ENCODE measurements around the gene TBC1D21. TPM values are rescaled to one million over a fixed set of nuclear protein-coding genes. Genes with fewer than 3 reads are reported as not detected.

Gene TBC1D21
- not detected for total RNA-seq
- polyA plus RNA-seq: not detected
- long read RNA-seq, donor 1: 0 reads
- long read RNA-seq, donor 2: 0 reads
- long read RNA-seq, donor 3: 0 reads

GRCh38 chr15:73873456-73873855 lies at the start of gene TBC1D21:
Gene TBC1D21, plus strand, starts transcription at chr15:73873564. Its CDS starts 146 bp downstream, at chr15:73873710.
- DNase-seq: no peak
- Histone ChIP-seq H3K27ac (no peak within 1 kb of the TSS), H3K9me3 (peaks cover 0 to 4% (median 0%) of the 10 kb centered on the region in 11 donors), H3K27me3 (peaks cover 0 to 12% (median 0%) of the 10 kb centered on the region in 7 donors), H3K4me1 (peaks cover 5 to 23% (median 20%) of the 10 kb centered on the region in 9 donors), H3K36me3 (no peaks in the 10 kb centered on the region), H3K4me3 (no peak within 1 kb of the TSS)
- ATAC-seq: no peak
- 73 to 77% methylated on average over 5 of the region's 5 CpGs for WGBS, 2 donors
- intact Hi-C loops (cut with DNase I): loop anchor here in 5 of 10 donors (2.0 to 5.0 kb wide), 3 partner anchors 34 to 89 kb away; no protein-coding TSS in a partner anchor
- TF ChIP-seq CTCF (IDR thresholded peaks at IDR 0.05): no peak

- WGBS, 2 donors: 63 to 69% methylated on average over 3 of the region's 3 CpGs
- no peak for DNase-seq
Observed at GRCh38 chr15:73826711-73827251, 46.6 kb upstream of the TBC1D21 start.

GRCh38 chr15:73829523-73829922 lies 43.8 kb upstream of the TBC1D21 start:
- ATAC-seq (no peak), DNase-seq (no peak)
- no peak for TF ChIP-seq CTCF (IDR thresholded peaks at IDR 0.05)
- no peak overlapping the region for H3K4me3 ChIP-seq
- no peak overlapping the region for H3K27ac ChIP-seq
- no peaks in the 10 kb centered on the region for H3K4me1 ChIP-seq
- H3K36me3 ChIP-seq: no peaks in the 10 kb centered on the region
- H3K27me3 ChIP-seq: peaks cover 0 to 6% (median 0%) of the 10 kb centered on the region in 7 donors
- intact Hi-C loops (cut with DNase I): no loop called here
- WGBS, 2 donors: 54 to 59% methylated on average over 2 of the region's 2 CpGs
- H3K9me3 ChIP-seq: no peaks in the 10 kb centered on the region

More at GRCh38 chr15:73826711-73827251, 46.6 kb upstream of the TBC1D21 start:
- H3K4me3 ChIP-seq: no peak overlapping the region
- peaks cover 0 to 6% (median 0%) of the 10 kb centered on the region in 7 donors for H3K27me3 ChIP-seq
- H3K4me1 ChIP-seq: no peaks in the 10 kb centered on the region
- H3K9me3 ChIP-seq: no peaks in the 10 kb centered on the region
- H3K36me3 ChIP-seq: no peaks in the 10 kb centered on the region
- no peak for TF ChIP-seq CTCF (IDR thresholded peaks at IDR 0.05)
- no peak overlapping the region for H3K27ac ChIP-seq
- no peak for ATAC-seq
- intact Hi-C loops (cut with DNase I): no loop called here

GRCh38 chr15:73832657-73833056 lies 40.7 kb upstream of the TBC1D21 start:
- ATAC-seq (peak in 2 of 8 donors; percentile 26 to 57), DNase-seq (no peak)
- H3K27ac ChIP-seq: no peak overlapping the region
- intact Hi-C loops (cut with DNase I): no loop called here
- 21 to 26% methylated on average over 1 of the region's 1 CpG for WGBS, 2 donors
- H3K9me3 ChIP-seq: no peaks in the 10 kb centered on the region
- TF ChIP-seq CTCF (IDR thresholded peaks at IDR 0.05): no peak
- no peaks in the 10 kb centered on the region for H3K36me3 ChIP-seq
- H3K4me3 ChIP-seq: no peak overlapping the region
- H3K27me3 ChIP-seq: peaks cover 0 to 6% (median 0%) of the 10 kb centered on the region in 7 donors
- H3K4me1 ChIP-seq: no peaks in the 10 kb centered on the region

Data from heart right ventricle (tissue), 16 donors.